ENCODE results near the gene NFKBIA. TPM values are rescaled to one million over a fixed set of nuclear protein-coding genes. Genes with fewer than 3 reads are reported as not detected.

Gene NFKBIA
- total and polyA plus RNA-seq, 4 donors = 46.9 to 204 (median 86.3) TPM

DNA sequence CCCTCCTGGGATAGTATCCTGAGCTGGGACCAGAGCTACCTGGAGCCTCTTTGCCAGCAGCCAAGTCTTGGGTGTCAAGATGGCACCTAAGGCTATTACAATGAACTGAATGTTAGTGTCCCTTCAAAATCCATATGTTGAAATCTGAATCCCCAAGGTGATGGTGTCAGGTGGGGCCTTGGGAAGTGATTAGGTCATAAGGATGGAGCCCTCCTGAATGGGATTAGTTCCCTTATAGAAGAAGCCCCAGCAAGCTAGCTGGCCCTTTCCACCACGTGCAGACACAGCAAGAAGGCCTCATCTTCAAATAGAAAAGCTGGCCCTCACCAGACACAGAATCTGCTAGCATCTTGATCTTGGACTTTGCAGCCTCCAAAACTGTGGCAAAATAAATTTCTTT is 12.4 kb downstream of the NFKBIA start:
- Histone ChIP-seq H3K4me3 (ENCODE audit: low read depth in 1 of 3, low read length in 3 of 3) (no peak overlapping the region), H3K36me3 (ENCODE audit: control insufficient read depth in 4 of 4, insufficient read depth in 3 of 4, low read depth in 1 of 4, low read length in 3 of 4) (no peaks in the 10 kb centered on the region), H3K9me3 (ENCODE audit: control insufficient read depth in 4 of 4, low read length in 3 of 4) (no peaks in the 10 kb centered on the region), H3K27ac (ENCODE audit: low read depth in 1 of 2, low read length in 2 of 2) (no peak overlapping the region), H3K27me3 (ENCODE audit: control insufficient read depth in 4 of 4, insufficient read depth in 4 of 4, low read length in 3 of 4) (no peaks in the 10 kb centered on the region), H3K9ac (ENCODE audit: low read depth in 1 of 2, low read length in 2 of 2) (no peak overlapping the region), H3K4me1 (ENCODE audit: control insufficient read depth in 4 of 4, insufficient read depth in 4 of 4, low read length in 3 of 4) (no peaks in the 10 kb centered on the region)
- 100% methylated on average over 1 of the region's 1 CpG for WGBS
- DNase-seq (ENCODE audit: low spot score) = no peak
- TF ChIP-seq EGR1 (IDR thresholded peaks at IDR 0.05; ENCODE audit: low read depth in 2 of 2) (no peak), TAF1 (conservative IDR thresholded peaks at IDR 0.05) (no peak), HNF4G (IDR thresholded peaks at IDR 0.05) (no peak), GABPA (IDR thresholded peaks at IDR 0.05 in 1 of 2, conservative IDR thresholded peaks at IDR 0.05 in 1 of 2) (no peak), HNF4A (conservative IDR thresholded peaks at IDR 0.05) (no peak), SP1 (IDR thresholded peaks at IDR 0.05) (no peak), FOXA1 (IDR thresholded peaks at IDR 0.05) (no peak), FOXA2 (IDR thresholded peaks at IDR 0.05) (no peak), RAD21 (IDR thresholded peaks at IDR 0.05) (no peak), YY1 (IDR thresholded peaks at IDR 0.05) (no peak), JUND (IDR thresholded peaks at IDR 0.05) (no peak)
- TF ChIP-seq, protein P1, sequence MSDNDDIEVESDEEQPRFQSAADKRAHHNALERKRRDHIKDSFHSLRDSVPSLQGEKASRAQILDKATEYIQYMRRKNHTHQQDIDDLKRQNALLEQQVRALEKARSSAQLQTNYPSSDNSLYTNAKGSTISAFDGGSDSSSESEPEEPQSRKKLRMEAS (IDR thresholded peaks at IDR 0.05) = no peak
- TF ChIP-seq, protein P2, sequence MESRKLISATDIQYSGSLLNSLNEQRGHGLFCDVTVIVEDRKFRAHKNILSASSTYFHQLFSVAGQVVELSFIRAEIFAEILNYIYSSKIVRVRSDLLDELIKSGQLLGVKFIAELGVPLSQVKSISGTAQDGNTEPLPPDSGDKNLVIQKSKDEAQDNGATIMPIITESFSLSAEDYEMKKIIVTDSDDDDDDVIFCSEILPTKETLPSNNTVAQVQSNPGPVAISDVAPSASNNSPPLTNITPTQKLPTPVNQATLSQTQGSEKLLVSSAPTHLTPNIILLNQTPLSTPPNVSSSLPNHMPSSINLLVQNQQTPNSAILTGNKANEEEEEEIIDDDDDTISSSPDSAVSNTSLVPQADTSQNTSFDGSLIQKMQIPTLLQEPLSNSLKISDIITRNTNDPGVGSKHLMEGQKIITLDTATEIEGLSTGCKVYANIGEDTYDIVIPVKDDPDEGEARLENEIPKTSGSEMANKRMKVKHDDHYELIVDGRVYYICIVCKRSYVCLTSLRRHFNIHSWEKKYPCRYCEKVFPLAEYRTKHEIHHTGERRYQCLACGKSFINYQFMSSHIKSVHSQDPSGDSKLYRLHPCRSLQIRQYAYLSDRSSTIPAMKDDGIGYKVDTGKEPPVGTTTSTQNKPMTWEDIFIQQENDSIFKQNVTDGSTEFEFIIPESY (IDR thresholded peaks at IDR 0.05) = no peak
- TF ChIP-seq, protein P3, sequence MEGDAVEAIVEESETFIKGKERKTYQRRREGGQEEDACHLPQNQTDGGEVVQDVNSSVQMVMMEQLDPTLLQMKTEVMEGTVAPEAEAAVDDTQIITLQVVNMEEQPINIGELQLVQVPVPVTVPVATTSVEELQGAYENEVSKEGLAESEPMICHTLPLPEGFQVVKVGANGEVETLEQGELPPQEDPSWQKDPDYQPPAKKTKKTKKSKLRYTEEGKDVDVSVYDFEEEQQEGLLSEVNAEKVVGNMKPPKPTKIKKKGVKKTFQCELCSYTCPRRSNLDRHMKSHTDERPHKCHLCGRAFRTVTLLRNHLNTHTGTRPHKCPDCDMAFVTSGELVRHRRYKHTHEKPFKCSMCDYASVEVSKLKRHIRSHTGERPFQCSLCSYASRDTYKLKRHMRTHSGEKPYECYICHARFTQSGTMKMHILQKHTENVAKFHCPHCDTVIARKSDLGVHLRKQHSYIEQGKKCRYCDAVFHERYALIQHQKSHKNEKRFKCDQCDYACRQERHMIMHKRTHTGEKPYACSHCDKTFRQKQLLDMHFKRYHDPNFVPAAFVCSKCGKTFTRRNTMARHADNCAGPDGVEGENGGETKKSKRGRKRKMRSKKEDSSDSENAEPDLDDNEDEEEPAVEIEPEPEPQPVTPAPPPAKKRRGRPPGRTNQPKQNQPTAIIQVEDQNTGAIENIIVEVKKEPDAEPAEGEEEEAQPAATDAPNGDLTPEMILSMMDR (IDR thresholded peaks at IDR 0.05; ENCODE audit: low read depth, low read length, missing input control) = no peak
- TF ChIP-seq, protein P4, sequence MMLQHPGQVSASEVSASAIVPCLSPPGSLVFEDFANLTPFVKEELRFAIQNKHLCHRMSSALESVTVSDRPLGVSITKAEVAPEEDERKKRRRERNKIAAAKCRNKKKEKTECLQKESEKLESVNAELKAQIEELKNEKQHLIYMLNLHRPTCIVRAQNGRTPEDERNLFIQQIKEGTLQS (IDR thresholded peaks at IDR 0.05) = no peak
- TF ChIP-seq, protein P5, sequence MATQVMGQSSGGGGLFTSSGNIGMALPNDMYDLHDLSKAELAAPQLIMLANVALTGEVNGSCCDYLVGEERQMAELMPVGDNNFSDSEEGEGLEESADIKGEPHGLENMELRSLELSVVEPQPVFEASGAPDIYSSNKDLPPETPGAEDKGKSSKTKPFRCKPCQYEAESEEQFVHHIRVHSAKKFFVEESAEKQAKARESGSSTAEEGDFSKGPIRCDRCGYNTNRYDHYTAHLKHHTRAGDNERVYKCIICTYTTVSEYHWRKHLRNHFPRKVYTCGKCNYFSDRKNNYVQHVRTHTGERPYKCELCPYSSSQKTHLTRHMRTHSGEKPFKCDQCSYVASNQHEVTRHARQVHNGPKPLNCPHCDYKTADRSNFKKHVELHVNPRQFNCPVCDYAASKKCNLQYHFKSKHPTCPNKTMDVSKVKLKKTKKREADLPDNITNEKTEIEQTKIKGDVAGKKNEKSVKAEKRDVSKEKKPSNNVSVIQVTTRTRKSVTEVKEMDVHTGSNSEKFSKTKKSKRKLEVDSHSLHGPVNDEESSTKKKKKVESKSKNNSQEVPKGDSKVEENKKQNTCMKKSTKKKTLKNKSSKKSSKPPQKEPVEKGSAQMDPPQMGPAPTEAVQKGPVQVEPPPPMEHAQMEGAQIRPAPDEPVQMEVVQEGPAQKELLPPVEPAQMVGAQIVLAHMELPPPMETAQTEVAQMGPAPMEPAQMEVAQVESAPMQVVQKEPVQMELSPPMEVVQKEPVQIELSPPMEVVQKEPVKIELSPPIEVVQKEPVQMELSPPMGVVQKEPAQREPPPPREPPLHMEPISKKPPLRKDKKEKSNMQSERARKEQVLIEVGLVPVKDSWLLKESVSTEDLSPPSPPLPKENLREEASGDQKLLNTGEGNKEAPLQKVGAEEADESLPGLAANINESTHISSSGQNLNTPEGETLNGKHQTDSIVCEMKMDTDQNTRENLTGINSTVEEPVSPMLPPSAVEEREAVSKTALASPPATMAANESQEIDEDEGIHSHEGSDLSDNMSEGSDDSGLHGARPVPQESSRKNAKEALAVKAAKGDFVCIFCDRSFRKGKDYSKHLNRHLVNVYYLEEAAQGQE (IDR thresholded peaks at IDR 0.05) = no peak

DNA sequence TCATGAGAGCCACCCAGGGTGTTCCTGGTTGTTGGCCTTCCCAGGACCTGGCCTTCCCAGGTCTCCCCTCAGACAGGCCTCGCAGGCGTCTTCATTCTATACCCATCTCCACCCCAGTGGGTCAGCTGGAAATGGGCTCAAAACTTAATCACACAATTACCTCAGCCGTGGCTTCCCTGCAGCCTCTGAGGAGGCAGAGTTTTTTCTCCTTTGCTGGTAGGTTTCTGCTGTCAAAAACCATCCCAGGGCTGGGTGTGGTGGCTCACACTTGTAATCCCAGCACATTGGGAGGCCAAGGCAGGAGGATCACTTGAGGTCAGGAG is 13.2 kb downstream of the NFKBIA start:
- no peak overlapping the region for H3K4me3 ChIP-seq (ENCODE audit: low read depth in 1 of 3, low read length in 3 of 3)
- H3K27me3 ChIP-seq (ENCODE audit: control insufficient read depth in 4 of 4, insufficient read depth in 4 of 4, low read length in 3 of 4) = no peaks in the 10 kb centered on the region
- 96% methylated on average over 3 of the region's 3 CpGs for WGBS
- no peaks in the 10 kb centered on the region for H3K4me1 ChIP-seq (ENCODE audit: control insufficient read depth in 4 of 4, insufficient read depth in 4 of 4, low read length in 3 of 4)
- H3K27ac ChIP-seq (ENCODE audit: low read depth in 1 of 2, low read length in 2 of 2) = no peak overlapping the region
- H3K9ac ChIP-seq (ENCODE audit: low read depth in 1 of 2, low read length in 2 of 2) = no peak overlapping the region
- no peak for DNase-seq (ENCODE audit: low spot score)
- H3K9me3 ChIP-seq (ENCODE audit: control insufficient read depth in 4 of 4, low read length in 3 of 4) = no peaks in the 10 kb centered on the region
- H3K36me3 ChIP-seq (ENCODE audit: control insufficient read depth in 4 of 4, insufficient read depth in 3 of 4, low read depth in 1 of 4, low read length in 3 of 4) = no peaks in the 10 kb centered on the region
- TF ChIP-seq, protein P4 (IDR thresholded peaks at IDR 0.05) = no peak
- TF ChIP-seq, protein P3 (IDR thresholded peaks at IDR 0.05; ENCODE audit: low read depth, low read length, missing input control) = no peak
- TF ChIP-seq, protein P2 (IDR thresholded peaks at IDR 0.05) = no peak
- TF ChIP-seq TAF1 (conservative IDR thresholded peaks at IDR 0.05) = no peak
- TF ChIP-seq RXRA (IDR thresholded peaks at IDR 0.05) = no peak
- no peak for TF ChIP-seq HNF4A (conservative IDR thresholded peaks at IDR 0.05)
- TF ChIP-seq SP1 (IDR thresholded peaks at IDR 0.05) = no peak
- TF ChIP-seq FOXA2 (IDR thresholded peaks at IDR 0.05) = no peak

Measured in liver (tissue), 9 donors.